ENCODE measurements around the gene S100A3.
A peak's percentile ranks its signal among the peaks of the same experiment; 100 is the strongest.
"Not testable (repeated sequence)": the region's sequence is repeated elsewhere in the genome, so short reads cannot be mapped to it uniquely, and the experiment has no call there.

S100A3 gene

GRCh38 chr1:153548722-153549688, at the start of gene S100A3:
Gene S100A3, minus strand, starts transcription at chr1:153549258. Its CDS starts 773 bp downstream, at chr1:153548485.
- no peak for DNase-seq

GRCh38 chr1:153598309-153599172, 49.5 kb upstream of the S100A3 start:
- DNase-seq: no peak

- no peak for DNase-seq
Measured at GRCh38 chr1:153597206-153597605, 48.1 kb upstream of the S100A3 start.

- DNase-seq: no peak
Measured at GRCh38 chr1:153592748-153593147, 43.7 kb upstream of the S100A3 start.

- DNase-seq: no peak
Measured at GRCh38 chr1:153588482-153588881, 39.4 kb upstream of the S100A3 start.

GRCh38 chr1:153588033-153588432, 39.0 kb upstream of the S100A3 start:
- not testable (repeated sequence) for DNase-seq

GRCh38 chr1:153587314-153587713, 38.3 kb upstream of the S100A3 start:
- DNase-seq: no peak

GRCh38 chr1:153586347-153586746, 37.3 kb upstream of the S100A3 start:
- DNase-seq: no peak

- DNase-seq: no peak
Measured at GRCh38 chr1:153585006-153585405, 35.9 kb upstream of the S100A3 start.

GRCh38 chr1:153583976-153584375, 34.9 kb upstream of the S100A3 start:
- DNase-seq: no peak

GRCh38 chr1:153583514-153583913, 34.5 kb upstream of the S100A3 start:
- DNase-seq: not testable (repeated sequence)

GRCh38 chr1:153582836-153583235, 33.8 kb upstream of the S100A3 start:
- not testable (repeated sequence) for DNase-seq

- DNase-seq: no peak
Measured at GRCh38 chr1:153578936-153579335, 29.9 kb upstream of the S100A3 start.

- no peak for DNase-seq
Measured at GRCh38 chr1:153578490-153578889, 29.4 kb upstream of the S100A3 start.

GRCh38 chr1:153577624-153578051, 28.6 kb upstream of the S100A3 start:
- DNase-seq: no peak

GRCh38 chr1:153577138-153577537, 28.1 kb upstream of the S100A3 start:
- DNase-seq: no peak

GRCh38 chr1:153575497-153575896, 26.4 kb upstream of the S100A3 start:
- DNase-seq: not testable (repeated sequence)

- not testable (repeated sequence) for DNase-seq
Measured at GRCh38 chr1:153575081-153575491, 26.0 kb upstream of the S100A3 start.

- DNase-seq: no peak
Measured at GRCh38 chr1:153573351-153573750, 24.3 kb upstream of the S100A3 start.

- DNase-seq: peak; percentile 70
Measured at GRCh38 chr1:153572569-153573015, 23.5 kb upstream of the S100A3 start.

GRCh38 chr1:153571706-153572105, 22.6 kb upstream of the S100A3 start:
- no peak for DNase-seq

GRCh38 chr1:153570874-153571273, 21.8 kb upstream of the S100A3 start:
- DNase-seq: no peak

GRCh38 chr1:153569465-153569864, 20.4 kb upstream of the S100A3 start:
- DNase-seq: no peak
